Measurements from ENCODE around the gene KCNQ5.
A peak's percentile ranks its signal among the peaks of the same experiment; 100 is the strongest.

KCNQ5 gene

DNA sequence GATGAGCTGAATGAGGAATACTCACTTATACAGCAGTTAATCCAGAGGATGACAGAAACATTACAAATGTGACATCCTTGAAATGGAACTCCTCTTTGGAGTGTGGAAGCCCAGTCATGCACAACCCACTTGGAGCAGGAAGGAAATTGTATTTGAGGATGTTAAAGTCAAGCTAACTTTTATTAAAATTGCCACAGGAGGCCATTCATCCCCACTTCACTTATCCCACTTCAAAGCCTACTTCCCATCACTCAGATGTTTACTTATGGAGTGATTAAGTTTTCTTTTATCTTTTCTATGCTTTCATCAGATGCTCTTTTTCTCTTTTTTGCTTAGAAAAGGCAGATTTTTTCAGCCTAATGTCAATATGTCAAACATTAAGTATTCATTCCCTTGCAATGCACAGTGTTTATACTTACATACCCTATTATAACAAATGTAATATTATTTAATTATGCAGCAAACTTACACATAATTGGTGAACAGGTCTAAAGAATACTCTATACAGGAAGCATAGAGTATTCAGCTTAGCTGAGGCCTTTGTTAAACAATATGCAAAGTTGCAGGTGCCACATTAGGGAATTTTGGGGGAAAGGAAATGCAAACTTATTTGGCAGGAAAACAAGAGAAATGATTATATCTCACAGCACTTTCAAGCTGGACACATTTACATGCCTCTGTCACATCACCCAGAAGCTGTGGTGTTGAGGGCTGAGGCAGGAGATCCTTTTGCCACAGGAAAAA, 454.5 kb downstream of the KCNQ5 start:
- no peak for DNase-seq

GRCh38 chr6:73078333-73078862, 456.5 kb downstream of the KCNQ5 start:
- DNase-seq: no peak

- DNase-seq: no peak
Measured at GRCh38 chr6:73078908-73079610, 457.2 kb downstream of the KCNQ5 start.

DNA sequence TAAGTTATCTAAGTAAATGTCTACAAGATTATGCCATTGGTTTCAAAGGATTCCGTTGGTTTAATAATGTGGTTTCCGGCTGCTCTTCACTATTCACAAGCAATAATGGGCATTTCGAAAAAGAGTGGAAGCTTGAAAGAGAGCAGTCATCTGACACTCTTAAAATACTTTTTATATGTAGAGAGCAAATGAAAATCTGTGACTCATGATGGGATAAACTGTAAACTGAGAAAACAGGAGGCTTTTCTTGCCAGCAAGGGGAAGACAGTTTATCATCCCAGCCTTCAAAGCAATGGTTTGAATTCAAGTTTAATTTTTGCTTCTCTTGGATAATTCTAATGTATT, 457.7 kb downstream of the KCNQ5 start:
- no peak for DNase-seq

GRCh38 chr6:73079978-73080377, 458.1 kb downstream of the KCNQ5 start:
- no peak for DNase-seq

DNA sequence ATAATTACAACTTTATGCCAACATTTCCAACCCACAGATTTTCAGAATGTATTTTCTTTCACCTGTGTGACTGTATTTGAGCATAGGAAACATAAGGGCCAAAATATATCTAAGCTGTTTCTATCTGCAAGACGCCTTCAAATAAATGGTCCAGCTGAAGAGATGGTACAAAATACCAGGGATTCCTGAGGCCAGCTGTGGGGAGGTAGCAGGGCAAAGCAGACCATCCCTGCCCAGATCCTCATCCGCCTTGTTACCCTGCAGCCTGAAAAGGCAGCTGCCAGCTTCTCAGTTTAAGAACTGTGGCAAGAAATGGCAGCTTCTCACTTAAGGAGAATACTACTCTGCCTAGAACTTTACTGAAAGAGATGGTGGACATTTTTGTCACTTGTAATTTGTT, 460.1 kb downstream of the KCNQ5 start:
- DNase-seq: no peak

DNA sequence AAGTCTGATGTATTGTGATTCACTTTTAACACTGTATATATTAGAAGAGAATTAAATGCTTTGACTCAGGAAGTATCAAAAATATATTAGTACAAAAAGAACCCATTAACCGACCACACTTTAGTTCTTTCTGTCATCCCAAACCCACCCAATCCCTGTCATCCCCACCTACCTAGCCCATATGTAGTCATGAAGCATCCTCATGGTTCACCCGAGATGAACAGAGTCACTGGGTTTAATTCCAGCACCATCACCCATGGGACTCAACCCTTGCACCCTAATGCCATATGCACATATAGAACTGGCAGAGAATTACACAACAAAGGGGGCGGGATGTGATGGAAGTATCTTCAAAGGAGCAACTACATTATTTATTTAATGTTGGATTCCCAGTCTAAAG, 462.0 kb downstream of the KCNQ5 start:
- no peak for DNase-seq

DNA sequence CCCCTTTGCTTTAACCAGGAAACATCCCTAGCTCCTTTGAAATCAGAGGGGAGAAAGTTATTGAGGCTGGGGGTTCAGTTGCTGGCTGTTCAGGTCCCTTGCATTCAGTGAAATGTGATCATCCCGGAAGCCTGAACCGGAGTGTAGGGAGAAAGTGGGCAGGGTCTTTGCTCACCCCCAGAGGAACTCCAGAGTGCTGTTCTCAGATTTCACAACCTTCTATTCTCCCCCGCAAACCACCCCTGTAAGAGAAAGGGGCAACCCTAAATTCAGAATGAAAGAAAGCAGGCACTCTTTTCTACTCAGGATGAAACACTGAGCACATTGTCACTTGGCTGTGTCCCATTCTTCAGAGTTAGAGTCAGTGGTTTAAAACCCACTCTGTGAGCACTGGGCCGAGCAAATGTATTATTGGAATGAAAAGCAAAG, 463.6 kb downstream of the KCNQ5 start:
- no peak for DNase-seq

DNA sequence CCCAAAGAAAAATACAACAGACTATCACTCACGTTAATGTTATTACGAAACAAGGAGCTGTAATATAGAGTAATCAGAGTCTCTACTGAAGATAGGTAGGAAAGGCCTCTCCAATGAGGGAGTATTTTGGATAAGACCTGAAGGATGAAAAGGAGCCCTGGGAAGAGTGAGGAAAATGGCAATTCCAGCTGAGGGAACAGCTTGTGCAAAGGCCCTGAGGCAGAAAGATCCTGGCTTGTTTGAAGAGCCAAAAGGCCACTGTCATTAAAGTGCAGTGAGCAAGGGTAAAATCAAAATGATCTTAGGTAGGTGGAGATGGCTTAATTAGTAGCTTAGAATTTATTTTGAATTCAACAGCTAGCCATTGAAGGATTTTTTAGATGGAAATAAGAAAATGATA, 464.9 kb downstream of the KCNQ5 start:
- no peak for DNase-seq

DNA sequence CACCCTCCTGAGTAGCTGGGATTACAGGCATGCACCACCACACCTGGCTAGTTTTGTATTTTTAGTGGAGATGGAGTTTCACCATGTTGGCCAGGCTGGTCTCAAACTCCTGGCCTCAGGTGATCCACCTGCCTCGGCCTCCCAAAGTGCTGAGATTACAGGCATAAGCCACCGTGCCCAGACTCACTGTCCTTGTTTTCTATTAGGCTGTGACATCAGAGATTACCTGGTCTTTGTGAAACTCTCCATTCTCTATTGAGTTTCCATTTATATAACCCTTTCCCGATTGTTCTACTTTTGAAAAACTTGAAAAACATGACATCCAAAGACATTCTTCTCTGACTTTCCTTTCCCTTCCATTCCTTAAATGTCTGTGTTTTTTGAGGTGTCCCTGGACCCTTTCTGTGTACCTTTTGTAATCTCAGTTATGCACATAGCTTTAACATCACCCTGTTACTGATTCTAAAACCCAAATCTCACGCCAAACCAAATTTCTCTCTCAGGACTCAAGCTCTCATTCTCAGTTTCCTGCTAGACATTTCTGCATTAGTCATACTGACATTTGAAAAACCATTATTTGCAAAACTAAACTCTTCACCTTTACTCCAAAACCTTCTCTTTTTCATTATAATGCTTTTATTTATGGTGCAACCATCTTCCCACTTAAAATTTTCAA, 466.4 kb downstream of the KCNQ5 start:
- no peak for DNase-seq

GRCh38 chr6:73104921-73105320, 483.1 kb downstream of the KCNQ5 start:
- no peak for DNase-seq

DNA sequence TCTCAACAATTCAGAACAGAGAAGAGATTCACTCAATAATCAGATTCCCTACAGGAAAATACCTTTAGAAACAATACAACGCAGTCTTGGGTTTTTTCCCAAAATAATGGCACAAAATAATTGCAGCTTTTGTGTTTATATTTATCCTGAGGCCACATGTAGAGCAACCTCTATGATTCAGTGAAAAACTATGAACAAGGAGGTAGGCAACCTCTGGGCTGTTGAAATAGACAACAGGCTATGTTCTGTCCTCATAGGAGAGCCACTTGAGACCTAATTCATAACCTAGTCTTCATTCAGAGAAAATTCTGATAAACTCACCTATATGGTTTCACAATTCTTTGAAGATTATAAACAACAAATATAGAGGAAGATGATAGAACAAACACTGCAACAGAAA, 485.2 kb downstream of the KCNQ5 start:
- no peak for DNase-seq

DNA sequence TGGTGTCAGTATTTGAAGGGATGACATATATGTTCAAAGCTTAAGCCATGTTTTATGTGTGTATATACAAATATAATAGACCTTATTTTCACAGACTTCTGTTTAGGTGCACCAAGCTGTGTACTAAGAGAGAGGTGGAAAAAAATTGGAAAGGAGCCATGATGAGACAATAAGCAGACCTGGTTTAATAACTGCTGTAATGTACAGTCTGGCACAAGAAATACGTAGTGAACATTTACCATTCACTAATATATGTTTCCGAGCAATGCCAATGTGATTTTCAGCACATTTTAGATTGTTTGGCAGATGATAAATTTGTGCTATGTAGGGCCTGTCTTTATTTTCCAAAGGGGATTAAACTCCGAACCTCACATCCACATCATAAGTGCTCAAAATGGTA, 487.1 kb downstream of the KCNQ5 start:
- DNase-seq: no peak

- no peak for DNase-seq
Measured at GRCh38 chr6:73109659-73110058, 487.8 kb downstream of the KCNQ5 start.

GRCh38 chr6:73116330-73116729, 494.5 kb downstream of the KCNQ5 start:
- no peak for DNase-seq

- DNase-seq: no peak
Measured at GRCh38 chr6:73121421-73121993, 499.6 kb downstream of the KCNQ5 start.

- DNase-seq: no peak
Measured at GRCh38 chr6:73123632-73124329, 501.9 kb downstream of the KCNQ5 start.

GRCh38 chr6:73129653-73130443, 508.0 kb downstream of the KCNQ5 start:
- DNase-seq: peak; percentile 54

DNA sequence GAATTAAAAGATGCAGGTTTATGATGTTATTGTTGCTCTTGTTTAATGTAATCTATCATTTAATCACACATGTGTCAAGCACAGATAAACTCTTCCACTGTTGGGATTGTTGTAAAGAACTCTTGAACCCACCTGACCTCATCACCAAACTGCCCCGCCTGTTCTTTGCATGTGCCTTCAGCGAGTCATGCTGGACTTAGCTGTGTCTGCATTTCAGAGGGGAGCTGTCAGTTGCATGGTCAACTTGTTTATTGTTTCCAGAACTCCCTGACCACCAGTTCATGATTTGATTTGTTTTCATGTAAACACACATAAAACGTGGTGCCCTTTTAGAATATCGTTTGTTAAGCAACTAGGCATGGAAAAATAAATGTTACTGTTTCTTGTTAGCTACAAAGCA, 509.8 kb downstream of the KCNQ5 start:
- no peak for DNase-seq

- DNase-seq: no peak
Measured at GRCh38 chr6:73134588-73134987, 512.7 kb downstream of the KCNQ5 start.

DNA sequence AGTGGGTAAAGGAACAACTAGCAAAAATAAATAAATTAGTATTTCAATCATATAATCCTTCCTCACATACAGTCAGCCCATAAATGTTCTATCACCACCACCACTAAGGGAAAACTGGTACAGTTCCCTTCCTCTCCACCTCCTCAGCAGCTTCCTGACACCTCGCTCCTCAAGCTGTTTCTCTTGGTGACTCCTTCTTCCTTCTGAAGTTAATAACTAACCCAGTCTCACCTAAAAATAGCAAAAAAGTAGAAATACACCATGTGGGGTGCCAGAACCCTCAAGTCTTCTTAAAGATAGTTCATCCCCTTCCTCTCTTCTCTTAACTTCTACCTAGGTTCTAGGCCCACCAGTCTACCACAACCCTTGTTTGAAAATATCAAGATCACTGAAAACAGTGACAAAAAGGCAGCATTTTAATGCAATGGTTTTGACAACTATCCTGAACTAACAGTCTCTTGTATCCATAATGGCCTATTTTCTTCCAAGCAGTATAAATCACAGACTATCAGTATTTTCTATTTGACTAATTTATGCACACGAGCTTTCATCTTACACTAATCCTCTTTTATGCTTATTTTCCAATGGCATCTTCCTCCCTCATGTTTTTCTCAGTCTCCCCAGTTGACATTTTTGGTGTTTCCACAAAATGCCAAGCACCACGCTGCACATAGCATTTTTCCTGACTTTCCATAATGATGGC, 518.0 kb downstream of the KCNQ5 start:
- no peak for DNase-seq
